Duodenal mucosa (tissue), 2 donors: Measurements from ENCODE around the gene RGS4.
"Not testable (repeated sequence)": the region's sequence is repeated elsewhere in the genome, so short reads cannot be mapped to it uniquely, and the experiment has no call there.

Experiments
- H3K27ac ChIP-seq: one replicate; pipeline ENCODE4 v1.7.0; 2013; ENCODE audit warnings: low read depth, low read length
- H3K27me3 ChIP-seq, 2 donors: one replicate each; pipeline ENCODE4 v1.7.0; 2013; ENCODE audit warnings: low read length in 2 of 2, control low read depth in 1 of 2; ENCODE audit not compliant: insufficient read depth in 2 of 2, control insufficient read depth in 1 of 2
- H3K36me3 ChIP-seq, 2 donors: one replicate each; pipeline ENCODE4 v1.7.0; 2013; ENCODE audit warnings: low read length in 2 of 2, control low read depth in 1 of 2; ENCODE audit not compliant: insufficient read depth in 2 of 2, control insufficient read depth in 1 of 2
- H3K4me1 ChIP-seq, 2 donors: one replicate each; pipeline ENCODE4 v1.7.0; 2013; ENCODE audit warnings: low read length in 2 of 2, control low read depth in 1 of 2; ENCODE audit not compliant: insufficient read depth in 2 of 2, control insufficient read depth in 1 of 2
- H3K4me3 ChIP-seq, 2 donors: one replicate each; pipeline ENCODE4 v1.7.0; 2013; ENCODE audit warnings: low read length in 2 of 2, low read depth in 1 of 2
- H3K9ac ChIP-seq, 2 donors: one replicate each; pipeline ENCODE4 v1.7.0; 2013; ENCODE audit warnings: low read length in 2 of 2, low read depth in 1 of 2
- H3K9me3 ChIP-seq, 2 donors: one replicate each; pipeline ENCODE4 v1.7.0; 2013; ENCODE audit warnings: low read length in 2 of 2, control low read depth in 1 of 2; ENCODE audit not compliant: control insufficient read depth in 1 of 2

Gene RGS4

GRCh38 chr1:163082971-163083370 is 13.8 kb downstream of the RGS4 start:
- Histone ChIP-seq H3K36me3 (no peaks in the 10 kb centered on the region), H3K4me1 (no peaks in the 10 kb centered on the region), H3K9ac (no peak overlapping the region), H3K27ac (no peak overlapping the region), H3K9me3 (no peaks in the 10 kb centered on the region), H3K27me3 (no peaks in the 10 kb centered on the region), H3K4me3 (no peak overlapping the region)

GRCh38 chr1:163083690-163084089 is 14.5 kb downstream of the RGS4 start:
- no peaks in the 10 kb centered on the region for H3K36me3 ChIP-seq
- H3K9me3 ChIP-seq: no peaks in the 10 kb centered on the region
- H3K27ac ChIP-seq: no peak overlapping the region
- no peak overlapping the region for H3K4me3 ChIP-seq
- no peak overlapping the region for H3K9ac ChIP-seq
- no peaks in the 10 kb centered on the region for H3K27me3 ChIP-seq
- no peaks in the 10 kb centered on the region for H3K4me1 ChIP-seq

GRCh38 chr1:163084330-163084729 is 15.2 kb downstream of the RGS4 start:
- no peak overlapping the region for H3K4me3 ChIP-seq
- H3K27me3 ChIP-seq: no peaks in the 10 kb centered on the region
- H3K9me3 ChIP-seq: no peaks in the 10 kb centered on the region
- H3K4me1 ChIP-seq: no peaks in the 10 kb centered on the region
- H3K36me3 ChIP-seq: no peaks in the 10 kb centered on the region
- no peak overlapping the region for H3K9ac ChIP-seq
- no peak overlapping the region for H3K27ac ChIP-seq

GRCh38 chr1:163085041-163085903 is 16.1 kb downstream of the RGS4 start:
- no peak overlapping the region for H3K9ac ChIP-seq
- no peaks in the 10 kb centered on the region for H3K9me3 ChIP-seq
- H3K27ac ChIP-seq: no peak overlapping the region
- no peak overlapping the region for H3K4me3 ChIP-seq
- H3K4me1 ChIP-seq: no peaks in the 10 kb centered on the region
- no peaks in the 10 kb centered on the region for H3K27me3 ChIP-seq
- no peaks in the 10 kb centered on the region for H3K36me3 ChIP-seq

GRCh38 chr1:163085904-163086268 is 16.7 kb downstream of the RGS4 start:
- no peak overlapping the region for H3K27ac ChIP-seq

GRCh38 chr1:163089117-163089516 is 20.0 kb downstream of the RGS4 start:
- not testable (repeated sequence) for H3K9me3 ChIP-seq, H3K4me1 ChIP-seq, H3K27me3 ChIP-seq, H3K9ac ChIP-seq, H3K27ac ChIP-seq, H3K36me3 ChIP-seq, H3K4me3 ChIP-seq

More at GRCh38 chr1:163085904-163086268, 16.7 kb downstream of the RGS4 start:
- Histone ChIP-seq H3K4me3 (no peak overlapping the region), H3K36me3 (no peaks in the 10 kb centered on the region), H3K9me3 (no peaks in the 10 kb centered on the region), H3K9ac (no peak overlapping the region), H3K4me1 (no peaks in the 10 kb centered on the region), H3K27me3 (no peaks in the 10 kb centered on the region)

- Histone ChIP-seq H3K4me1 (no peaks in the 10 kb centered on the region), H3K27me3 (no peaks in the 10 kb centered on the region), H3K4me3 (no peak overlapping the region), H3K9ac (no peak overlapping the region), H3K9me3 (no peaks in the 10 kb centered on the region), H3K36me3 (no peaks in the 10 kb centered on the region), H3K27ac (no peak overlapping the region)
These were observed 21.3 kb downstream of the RGS4 start for GRCh38 chr1:163090321-163090945.

- H3K36me3 ChIP-seq: no peaks in the 10 kb centered on the region
These were observed 24.0 kb downstream of the RGS4 start for GRCh38 chr1:163093169-163093568.

GRCh38 chr1:163093579-163093978 is 24.4 kb downstream of the RGS4 start:
- no peaks in the 10 kb centered on the region for H3K27me3 ChIP-seq
- H3K4me3 ChIP-seq: no peak overlapping the region
- no peak overlapping the region for H3K9ac ChIP-seq
- H3K36me3 ChIP-seq: no peaks in the 10 kb centered on the region
- H3K4me1 ChIP-seq: no peaks in the 10 kb centered on the region
- H3K9me3 ChIP-seq: no peaks in the 10 kb centered on the region
- H3K27ac ChIP-seq: no peak overlapping the region

More at GRCh38 chr1:163093169-163093568, 24.0 kb downstream of the RGS4 start:
- H3K9me3 ChIP-seq: no peaks in the 10 kb centered on the region
- H3K27ac ChIP-seq: no peak overlapping the region
- no peaks in the 10 kb centered on the region for H3K27me3 ChIP-seq
- H3K4me1 ChIP-seq: no peaks in the 10 kb centered on the region
- no peak overlapping the region for H3K4me3 ChIP-seq
- no peak overlapping the region for H3K9ac ChIP-seq

- Histone ChIP-seq H3K4me3 (no peak overlapping the region), H3K36me3 (no peaks in the 10 kb centered on the region), H3K9ac (no peak overlapping the region), H3K4me1 (no peaks in the 10 kb centered on the region), H3K9me3 (no peaks in the 10 kb centered on the region), H3K27ac (no peak overlapping the region), H3K27me3 (no peaks in the 10 kb centered on the region)
These were observed 25.0 kb downstream of the RGS4 start for GRCh38 chr1:163094182-163094581.
